ENCODE data around the gene NAT10.
A peak's percentile ranks its signal among the peaks of the same experiment; 100 is the strongest.

The NAT10 gene

DNA sequence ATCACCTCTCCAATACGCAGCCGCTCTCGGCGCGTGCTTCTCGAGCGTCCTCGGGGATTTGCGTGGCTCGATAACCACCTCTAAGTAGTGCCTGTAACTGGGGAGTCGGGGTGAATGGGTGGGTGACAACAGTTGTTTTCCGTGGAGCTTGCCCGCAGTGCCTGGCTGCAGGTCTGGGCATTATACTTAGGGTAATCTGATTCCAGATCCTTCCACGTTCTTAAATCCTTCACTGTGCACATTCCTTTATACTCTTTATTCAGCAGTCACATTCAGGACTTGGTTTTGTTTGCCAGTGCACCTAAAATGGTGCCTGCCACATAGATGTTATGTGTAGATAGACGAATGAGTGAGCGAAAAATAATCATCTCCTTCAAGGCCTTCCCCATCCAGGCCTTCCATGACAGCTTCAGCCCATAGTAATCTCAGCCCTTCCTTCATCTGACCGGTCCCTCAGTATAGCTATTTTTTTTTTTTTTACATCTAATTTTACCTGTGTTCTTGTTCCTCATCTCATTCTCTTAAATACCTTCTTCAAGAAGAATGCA is 602 bp downstream of the NAT10 start:
- DNase-seq (ENCODE audit: low read depth): peak; percentile 23
- TF ChIP-seq, protein P1, sequence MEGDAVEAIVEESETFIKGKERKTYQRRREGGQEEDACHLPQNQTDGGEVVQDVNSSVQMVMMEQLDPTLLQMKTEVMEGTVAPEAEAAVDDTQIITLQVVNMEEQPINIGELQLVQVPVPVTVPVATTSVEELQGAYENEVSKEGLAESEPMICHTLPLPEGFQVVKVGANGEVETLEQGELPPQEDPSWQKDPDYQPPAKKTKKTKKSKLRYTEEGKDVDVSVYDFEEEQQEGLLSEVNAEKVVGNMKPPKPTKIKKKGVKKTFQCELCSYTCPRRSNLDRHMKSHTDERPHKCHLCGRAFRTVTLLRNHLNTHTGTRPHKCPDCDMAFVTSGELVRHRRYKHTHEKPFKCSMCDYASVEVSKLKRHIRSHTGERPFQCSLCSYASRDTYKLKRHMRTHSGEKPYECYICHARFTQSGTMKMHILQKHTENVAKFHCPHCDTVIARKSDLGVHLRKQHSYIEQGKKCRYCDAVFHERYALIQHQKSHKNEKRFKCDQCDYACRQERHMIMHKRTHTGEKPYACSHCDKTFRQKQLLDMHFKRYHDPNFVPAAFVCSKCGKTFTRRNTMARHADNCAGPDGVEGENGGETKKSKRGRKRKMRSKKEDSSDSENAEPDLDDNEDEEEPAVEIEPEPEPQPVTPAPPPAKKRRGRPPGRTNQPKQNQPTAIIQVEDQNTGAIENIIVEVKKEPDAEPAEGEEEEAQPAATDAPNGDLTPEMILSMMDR (conservative IDR thresholded peaks at IDR 0.05; ENCODE audit: control insufficient read depth, insufficient read depth, low read depth, low read length): no peak
- H3K4me3 ChIP-seq (ENCODE audit: control insufficient read depth, low read depth, low read length): peak overlapping the region; percentile 99

DNA sequence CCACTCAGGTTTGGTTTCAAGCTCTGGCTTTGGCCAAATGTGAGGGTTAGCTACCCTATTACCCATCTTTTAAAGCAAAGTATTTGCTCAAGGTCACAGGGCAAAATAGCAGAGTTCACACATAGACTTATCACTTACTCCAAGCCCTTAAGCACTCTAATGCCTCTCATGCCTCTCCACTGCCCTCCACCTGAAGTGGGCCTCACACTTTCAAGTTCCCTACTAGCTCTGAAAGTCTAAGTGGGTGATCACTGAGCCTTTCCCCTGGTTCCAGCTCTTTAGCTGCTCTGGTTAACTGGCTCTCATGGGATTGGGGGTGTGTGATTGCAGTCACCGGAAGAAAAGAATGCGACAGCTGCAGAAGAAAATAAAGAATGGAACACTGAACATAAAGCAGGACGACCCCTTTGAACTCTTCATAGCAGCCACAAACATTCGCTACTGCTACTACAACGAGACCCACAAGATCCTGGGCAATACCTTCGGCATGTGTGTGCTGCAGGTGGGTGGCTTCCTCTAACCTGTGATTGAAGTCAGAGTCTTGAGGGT is 6.4 kb downstream of the NAT10 start:
- TF ChIP-seq, protein P1 (conservative IDR thresholded peaks at IDR 0.05; ENCODE audit: control insufficient read depth, insufficient read depth, low read depth, low read length): no peak
- no peak overlapping the region for H3K4me3 ChIP-seq (ENCODE audit: control insufficient read depth, low read depth, low read length)
- no peak for DNase-seq (ENCODE audit: low read depth)

DNA sequence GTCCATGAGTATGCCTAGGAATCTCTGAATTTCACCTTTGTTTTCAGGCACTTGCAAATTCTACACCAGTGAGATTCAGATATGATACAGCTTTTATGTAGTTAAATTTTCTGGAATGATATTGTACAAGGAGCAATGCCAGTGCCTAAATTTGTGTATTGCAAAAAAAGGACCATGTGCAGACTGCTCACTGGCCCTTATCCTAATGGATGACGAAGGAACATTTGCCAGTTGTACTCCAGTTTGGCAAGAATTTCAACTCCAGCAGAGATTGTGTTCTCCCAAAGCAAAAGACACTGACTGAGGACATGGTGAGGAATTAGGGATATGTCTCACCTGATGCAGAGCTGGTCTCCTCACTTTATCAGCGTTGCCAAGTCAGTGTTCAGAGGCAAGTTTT is 8.6 kb downstream of the NAT10 start:
- DNase-seq (ENCODE audit: low read depth): no peak
- TF ChIP-seq, protein P1 (conservative IDR thresholded peaks at IDR 0.05; ENCODE audit: control insufficient read depth, insufficient read depth, low read depth, low read length): no peak
- H3K4me3 ChIP-seq (ENCODE audit: control insufficient read depth, low read depth, low read length): no peak overlapping the region

DNA sequence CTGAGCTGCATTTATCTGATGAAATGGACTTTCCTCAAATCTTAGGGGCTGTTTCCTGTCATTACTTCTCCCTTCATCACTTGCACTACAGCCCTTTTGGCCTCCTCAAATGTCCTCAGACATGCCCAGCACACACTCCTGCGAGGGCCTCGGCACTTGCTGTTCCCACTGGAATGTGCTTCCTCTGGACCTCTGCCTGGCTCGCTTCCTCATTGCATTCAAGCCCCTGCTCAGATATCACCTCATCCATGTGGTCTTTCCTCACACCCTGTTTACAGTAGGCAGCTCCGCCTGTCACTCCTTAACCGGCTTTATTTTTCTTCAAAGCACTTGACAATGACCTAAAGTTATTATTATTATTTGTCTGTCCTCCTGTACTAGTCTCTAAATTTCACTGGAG is 9.0 kb downstream of the NAT10 start:
- no peak overlapping the region for H3K4me3 ChIP-seq (ENCODE audit: control insufficient read depth, low read depth, low read length)
- no peak for DNase-seq (ENCODE audit: low read depth)
- TF ChIP-seq, protein P1 (conservative IDR thresholded peaks at IDR 0.05; ENCODE audit: control insufficient read depth, insufficient read depth, low read depth, low read length): no peak

DNA sequence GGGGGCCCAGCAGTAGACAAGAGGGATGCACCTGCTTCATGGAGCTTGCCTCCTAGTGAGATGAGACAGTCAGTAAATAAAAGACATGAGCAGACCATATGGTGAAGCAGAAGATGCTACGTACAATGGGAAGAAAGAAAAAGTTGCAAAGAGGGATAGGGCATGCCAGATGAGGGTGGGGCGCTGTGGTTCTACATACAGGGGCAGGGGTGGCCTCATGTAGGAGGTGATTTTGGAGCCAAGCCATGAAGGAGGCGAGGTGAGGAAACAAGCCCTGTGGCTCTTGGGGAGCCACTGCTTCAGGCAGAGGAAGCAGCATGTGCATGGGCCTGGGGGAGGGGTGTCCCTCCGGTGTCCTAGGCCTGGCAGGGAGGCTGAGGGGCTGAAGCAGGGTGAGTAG is 15.2 kb downstream of the NAT10 start:
- no peak for DNase-seq (ENCODE audit: low read depth)
- no peak overlapping the region for H3K4me3 ChIP-seq (ENCODE audit: control insufficient read depth, low read depth, low read length)
- TF ChIP-seq, protein P1 (conservative IDR thresholded peaks at IDR 0.05; ENCODE audit: control insufficient read depth, insufficient read depth, low read depth, low read length): no peak

DNA sequence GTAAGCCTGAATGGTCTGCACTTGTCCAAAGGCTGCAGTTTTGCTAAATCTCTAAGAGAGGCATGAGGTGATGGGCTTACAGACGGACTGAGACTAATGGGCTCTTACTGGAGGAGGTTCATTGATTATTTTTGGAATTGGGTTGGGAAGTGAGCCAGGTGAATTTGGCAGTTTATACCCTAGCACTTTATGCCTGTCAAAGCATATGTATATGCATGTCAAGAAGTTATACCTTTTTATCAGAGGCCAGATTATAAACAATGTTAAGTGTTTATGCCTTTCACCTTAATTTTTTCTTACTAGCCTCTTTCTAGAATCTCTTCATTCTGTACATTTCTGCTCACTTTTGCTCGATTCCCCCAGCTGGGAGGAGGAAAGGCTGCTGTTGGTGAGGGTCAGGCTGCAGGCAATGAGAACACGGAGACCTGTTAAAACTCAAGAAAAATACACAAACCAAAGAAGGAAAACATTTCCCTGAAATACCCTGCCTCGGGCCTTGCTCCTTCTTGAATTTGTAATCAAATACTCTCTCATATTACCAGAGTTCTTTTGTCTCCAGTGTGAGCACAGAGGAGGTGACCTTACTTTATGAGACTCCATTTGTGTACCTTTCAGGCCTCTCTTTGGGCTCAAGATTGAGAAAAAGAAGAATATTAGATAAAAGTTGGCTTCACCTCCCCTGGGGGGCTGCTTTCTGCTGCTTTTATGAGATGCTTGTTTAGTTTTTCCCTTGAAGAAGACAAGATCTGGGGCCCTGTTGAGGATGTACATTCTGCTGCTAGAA is 19.6 kb downstream of the NAT10 start:
- TF ChIP-seq, protein P1 (conservative IDR thresholded peaks at IDR 0.05; ENCODE audit: control insufficient read depth, insufficient read depth, low read depth, low read length): no peak
- no peak overlapping the region for H3K4me3 ChIP-seq (ENCODE audit: control insufficient read depth, low read depth, low read length)
- DNase-seq (ENCODE audit: low read depth): no peak

Measured in fibroblast of mammary gland (primary cell).